Uterus (tissue), 2 donors: ENCODE data around the gene MEIOB.

Experiments used
- CTCF ChIP-seq, 4 experiments: fragments of 200-600 bp in 2 of 4; fragments of 450-650 bp in 2 of 4; sonication (generic) in 2 of 4; IDR thresholded peaks; one replicate each; pipeline ENCODE4 v1.5.1; 2016 to 2019; ENCODE audit warnings: antibody characterized with exemption in 4 of 4, mild to moderate bottlenecking in 2 of 4, moderate library complexity in 1 of 4
- POLR2A ChIP-seq, 2 donors: fragments of 450-650 bp; IDR thresholded peaks; one replicate each; pipeline ENCODE4 v1.6.1; 2016; ENCODE audit warnings: antibody characterized with exemption in 2 of 2, mild to moderate bottlenecking in 1 of 2, moderate library complexity in 1 of 2

- TF ChIP-seq CTCF (IDR thresholded peaks at IDR 0.05), result no peak
- no peak for TF ChIP-seq POLR2A (IDR thresholded peaks at IDR 0.05)
Observed at GRCh38 chr16:1817716-1818115, 54.2 kb downstream of the MEIOB start.
